GM21723 (cell line): ENCODE measurements around the gene GRM7.

ENCODE experiments used
- ATAC-seq: cut with Tn5 transposase; IDR thresholded peaks from one replicate; pipeline ENCODE4 v1.9.1; 2021; ENCODE audit warnings: mild to moderate bottlenecking, moderate library complexity; ENCODE audit not compliant: unreplicated experiment

Gene GRM7

DNA sequence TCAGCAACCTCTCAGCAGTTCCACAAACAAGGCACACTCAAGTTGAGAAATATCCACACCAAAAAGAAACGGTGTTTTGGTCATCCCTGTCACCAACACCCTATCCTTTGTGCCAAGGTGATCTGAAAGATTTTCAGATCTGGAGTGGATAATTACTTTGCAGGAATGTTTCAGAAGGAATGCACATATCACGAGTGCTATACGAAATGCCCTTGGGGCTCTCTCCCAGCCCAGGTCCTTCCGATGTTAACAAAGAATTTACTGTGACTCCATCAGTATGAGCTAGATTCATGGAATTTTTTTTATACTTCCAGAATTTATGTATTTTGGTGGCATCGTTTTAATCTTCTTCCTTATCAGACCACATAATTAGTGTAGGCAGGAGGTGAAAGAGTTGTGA lies 105.0 kb downstream of the GRM7 start:
- ATAC-seq: no peak

DNA sequence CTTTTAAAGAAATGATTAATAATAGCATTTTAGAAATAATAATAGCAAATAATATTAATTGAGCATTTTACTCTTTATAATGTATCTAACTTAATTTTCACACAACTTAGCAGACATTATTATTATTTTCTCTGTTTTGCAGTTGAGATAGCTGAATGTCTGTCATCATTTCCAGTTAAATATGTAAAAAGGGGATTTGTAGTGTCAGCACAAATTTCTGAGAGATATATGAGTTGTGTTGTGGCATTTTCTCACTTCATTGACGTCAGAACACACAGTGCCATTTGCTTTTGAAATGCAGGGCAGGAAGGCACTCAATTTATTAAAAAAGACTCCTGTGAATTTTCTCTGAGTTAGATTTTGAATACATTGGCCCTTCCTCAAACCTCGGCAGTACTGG lies 111.0 kb downstream of the GRM7 start:
- ATAC-seq: no peak

DNA sequence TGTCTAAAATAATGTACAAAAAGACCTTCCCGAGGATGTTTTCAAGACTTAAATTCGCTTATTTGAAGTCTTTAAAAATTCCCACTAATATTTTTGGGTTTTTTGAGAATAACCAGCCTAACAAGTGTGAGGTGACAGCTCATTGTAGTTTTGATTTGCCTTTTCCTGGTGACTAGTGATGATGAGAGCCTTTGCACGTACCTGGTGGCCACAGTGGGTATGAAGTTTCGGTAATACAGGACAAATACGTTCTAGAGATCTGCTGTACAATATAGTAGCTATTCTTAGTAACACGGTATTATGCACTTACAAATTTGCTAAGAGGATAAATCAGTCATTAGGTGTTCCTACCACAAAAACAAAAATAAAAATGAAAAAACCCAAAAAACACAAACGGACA lies 124.9 kb downstream of the GRM7 start:
- no peak for ATAC-seq

DNA sequence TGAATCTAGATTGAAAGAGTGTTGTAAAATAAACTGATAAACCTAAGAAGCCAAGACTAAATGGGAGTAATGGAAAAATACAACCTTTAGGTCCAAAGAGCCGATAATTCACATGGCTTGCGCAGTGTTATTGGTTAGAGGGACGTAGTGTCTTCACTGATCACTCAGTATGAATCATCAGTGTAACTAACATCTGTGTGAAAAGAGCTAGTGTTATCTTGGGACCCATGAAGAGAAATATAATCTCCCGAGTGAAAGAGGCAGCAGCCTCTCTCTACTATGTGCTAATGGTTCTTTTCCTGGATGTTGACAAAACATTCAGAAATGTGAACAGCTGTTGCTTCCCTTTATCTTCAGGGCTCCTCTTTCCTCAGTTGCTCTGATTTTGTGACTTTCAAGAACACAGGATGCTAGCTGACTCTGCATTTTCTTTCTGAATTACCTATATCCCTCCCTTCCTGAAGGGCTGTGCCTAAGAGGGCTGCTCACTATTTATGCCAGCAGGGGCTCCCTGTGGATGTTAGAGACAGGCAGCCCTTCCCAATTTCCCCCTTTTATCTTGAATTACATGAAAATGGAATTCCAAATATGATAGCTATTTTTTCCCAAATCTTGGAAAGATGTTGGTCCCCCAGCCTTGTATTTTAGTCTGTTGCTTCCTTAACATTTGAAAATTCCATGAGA lies 128.8 kb downstream of the GRM7 start:
- no peak for ATAC-seq

DNA sequence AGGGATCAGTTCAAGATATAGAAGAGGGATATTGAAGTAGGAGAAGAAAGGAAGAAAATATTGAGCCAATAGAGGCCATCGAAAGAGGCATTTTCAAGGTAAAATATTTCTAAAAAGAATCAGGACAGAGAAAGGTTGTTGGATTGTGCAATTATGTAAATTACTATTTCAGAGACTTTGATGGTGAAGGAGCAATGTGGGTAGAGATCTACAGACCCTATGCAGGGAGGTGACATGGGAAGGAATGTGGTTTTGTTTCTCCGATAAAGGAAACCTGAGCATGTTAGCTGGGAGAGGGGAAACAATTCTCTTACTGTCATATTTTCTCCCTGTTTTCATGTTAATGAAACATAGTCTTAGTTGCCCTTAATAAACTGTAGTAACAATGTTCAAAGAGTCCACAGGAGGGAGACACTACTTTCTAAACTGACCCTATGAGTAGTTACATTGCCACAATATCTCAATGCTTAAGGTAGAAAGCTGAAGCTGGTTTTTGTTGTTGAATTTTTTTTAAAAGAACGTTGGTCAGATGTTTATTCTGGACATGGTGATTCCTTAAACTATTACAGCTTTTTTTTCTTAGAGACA lies 133.3 kb downstream of the GRM7 start:
- ATAC-seq: no peak

DNA sequence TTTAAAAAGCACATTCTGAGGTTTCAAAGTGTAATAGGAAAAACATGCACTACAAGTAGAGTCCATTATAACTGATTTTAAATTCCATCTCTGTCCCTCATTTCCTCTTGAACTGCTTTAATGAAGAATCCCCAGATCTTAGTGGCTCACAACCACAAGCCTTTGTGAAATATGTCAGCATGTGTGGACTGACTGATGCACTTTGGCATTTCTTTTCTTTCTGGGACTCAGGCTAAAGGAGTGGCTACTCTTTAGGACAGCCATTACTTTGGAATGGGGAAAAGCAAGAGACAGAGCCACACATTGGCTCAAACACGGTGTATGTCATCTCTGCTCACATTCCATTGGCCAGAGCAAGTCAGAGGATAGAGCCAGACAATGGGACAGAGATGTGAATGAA lies 139.6 kb downstream of the GRM7 start:
- no peak for ATAC-seq

DNA sequence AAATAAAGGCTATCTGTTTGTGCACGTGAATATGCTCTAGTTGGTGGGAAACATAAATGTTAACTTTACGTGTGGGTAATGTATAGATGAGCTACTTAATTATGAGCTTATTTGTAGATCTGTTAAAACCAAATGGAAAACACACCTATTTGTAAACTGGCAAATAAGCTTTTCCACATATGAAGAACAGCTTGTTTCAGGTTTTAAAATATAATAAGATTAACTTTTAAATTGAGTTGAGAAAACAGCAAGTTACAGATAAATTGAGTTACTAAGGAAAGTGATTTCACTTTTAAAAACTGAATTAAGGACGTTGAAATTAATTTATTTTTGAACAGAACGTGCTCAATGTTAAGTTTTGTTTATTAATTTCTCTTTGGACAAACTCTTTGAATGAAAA lies 140.5 kb downstream of the GRM7 start:
- no peak for ATAC-seq

DNA sequence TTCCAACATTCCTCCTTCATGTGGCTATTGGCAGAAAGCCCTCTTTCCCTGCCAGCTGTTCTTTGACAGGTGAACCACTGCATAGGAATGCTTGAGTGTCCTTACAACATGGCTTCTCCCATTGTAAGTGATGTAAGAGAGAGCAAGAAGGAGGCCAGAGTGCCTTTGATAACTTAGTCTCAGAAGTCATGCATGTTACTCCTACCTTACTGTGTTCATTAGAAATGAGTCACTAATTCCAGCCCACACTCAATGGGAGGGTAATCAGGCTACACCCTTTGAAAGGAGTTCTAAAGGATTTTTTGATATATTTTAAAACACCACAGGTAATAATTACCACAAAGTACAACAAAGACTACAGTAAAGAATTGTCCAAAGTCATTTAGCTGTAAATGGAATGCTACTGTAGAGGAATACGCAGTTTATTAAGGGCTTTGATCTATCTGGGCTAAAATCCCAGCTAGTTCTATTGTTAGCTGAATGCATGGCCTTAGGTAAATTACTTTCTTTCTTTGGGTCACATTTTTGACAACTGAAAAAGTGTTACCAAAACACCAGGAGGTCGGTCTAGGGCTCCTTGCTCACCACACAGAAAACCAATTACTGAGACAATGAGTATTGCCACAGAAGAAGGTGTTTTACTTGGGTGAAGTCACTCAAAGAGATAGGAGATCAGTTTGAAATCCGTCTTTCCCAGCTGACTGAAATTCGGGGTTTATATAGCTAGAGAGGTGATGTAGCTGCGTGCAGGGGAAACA lies 154.9 kb downstream of the GRM7 start:
- no peak for ATAC-seq

DNA sequence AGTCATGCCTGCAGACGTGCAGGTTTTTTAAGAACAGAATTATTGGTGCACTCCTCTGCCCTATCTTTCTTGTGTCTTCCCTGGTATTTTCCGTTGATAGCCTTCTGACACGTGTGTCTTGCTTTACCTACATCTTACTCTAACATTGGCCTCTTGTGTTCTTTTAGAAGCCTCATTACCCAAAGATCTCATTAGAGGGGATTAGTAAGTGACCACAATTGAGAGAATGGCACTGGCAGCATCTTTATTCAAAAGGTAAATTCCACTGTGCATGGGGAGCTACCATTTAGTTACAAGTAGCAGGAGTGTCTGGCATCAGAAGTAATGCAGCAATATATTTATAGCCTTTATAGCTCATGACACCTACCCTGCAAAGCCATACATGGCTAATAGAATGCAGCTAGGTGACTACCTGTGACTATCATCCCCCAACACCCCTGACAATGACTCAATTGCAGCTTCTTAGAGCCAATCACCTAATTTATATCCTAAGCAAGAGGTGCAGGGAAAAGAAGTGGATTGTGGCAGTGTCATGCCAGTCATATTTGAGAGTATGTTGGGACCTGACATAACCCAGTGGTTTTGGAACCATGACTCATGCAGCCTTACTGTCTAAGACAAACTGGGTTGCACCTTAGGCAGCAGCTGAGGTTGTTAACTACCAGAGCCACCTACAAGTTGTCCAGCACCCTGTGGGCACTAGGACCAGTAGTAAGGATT lies 164.8 kb downstream of the GRM7 start:
- ATAC-seq: no peak

DNA sequence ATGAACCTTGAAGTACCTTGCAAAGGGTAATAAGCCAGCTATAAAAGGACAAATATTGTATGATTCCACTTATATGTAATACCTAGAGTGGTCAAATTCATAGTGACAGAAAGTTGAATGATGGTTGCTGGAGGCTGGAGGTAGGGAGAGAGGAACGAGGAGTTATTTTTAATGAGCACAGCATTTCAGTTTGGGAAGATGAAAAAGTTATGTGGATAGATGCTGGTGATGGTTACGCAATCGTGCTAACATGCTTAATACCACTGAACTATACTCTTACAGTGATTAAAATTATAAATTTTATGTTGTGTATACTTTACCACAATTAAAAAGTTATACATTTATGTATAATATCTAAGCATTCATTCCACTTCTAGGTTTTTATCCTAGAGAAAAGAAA lies 168.6 kb downstream of the GRM7 start:
- no peak for ATAC-seq

DNA sequence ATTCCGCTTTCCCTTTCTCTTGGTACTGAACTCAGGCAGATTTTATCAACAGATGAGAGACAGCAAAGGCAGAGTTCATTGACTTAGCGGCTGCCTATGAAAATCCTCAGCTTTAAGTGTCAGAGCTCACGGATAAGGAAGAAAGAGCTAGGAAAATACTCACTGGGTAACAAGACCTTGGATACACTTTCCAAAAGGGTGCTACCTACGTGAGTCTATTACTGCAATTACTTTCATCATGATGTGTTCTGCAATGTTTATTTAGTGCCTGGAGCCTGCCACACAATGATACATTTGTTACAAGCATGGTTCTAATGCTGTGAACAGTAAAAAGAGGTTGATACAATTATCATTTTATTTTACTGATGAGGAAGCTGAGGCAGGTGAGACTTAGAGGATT lies 177.5 kb downstream of the GRM7 start:
- no peak for ATAC-seq

DNA sequence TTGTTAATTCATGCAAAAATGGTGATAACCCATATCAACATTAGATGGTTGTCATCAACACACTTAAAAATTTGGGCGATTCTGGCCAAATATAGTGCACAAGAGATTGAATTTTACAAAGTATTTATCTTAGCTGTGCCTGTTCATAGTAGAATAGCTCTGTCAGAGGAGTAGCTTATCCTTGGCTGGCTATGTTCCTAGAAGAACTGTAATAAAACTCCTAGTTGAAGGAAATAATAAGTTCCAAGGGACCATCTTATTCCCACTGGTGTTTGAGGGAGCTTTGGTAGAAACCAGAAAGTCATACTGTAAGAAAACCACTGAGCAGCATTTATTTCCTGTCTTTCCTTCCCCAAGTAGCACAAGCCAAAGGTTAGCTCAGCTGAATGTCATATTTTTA lies 201.8 kb downstream of the GRM7 start:
- ATAC-seq: no peak

DNA sequence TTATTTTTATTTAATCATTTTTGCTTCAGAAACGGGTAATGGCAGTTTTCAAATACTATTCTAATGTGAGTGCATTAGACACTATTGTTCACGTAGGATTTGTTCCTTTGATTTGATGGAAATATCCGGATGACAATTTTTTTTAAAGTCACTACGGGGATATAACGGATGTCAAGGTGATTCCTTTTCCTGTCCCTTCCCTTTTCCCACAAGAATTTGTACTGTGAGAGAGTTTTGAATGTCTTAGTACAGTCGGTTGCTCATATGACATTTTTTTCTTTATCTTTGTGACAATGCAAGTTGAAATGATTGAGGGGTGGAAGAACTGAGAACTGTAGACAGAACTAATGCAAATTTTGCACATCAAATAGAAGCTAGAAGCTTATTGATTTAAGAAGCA lies 209.5 kb downstream of the GRM7 start:
- no peak for ATAC-seq

DNA sequence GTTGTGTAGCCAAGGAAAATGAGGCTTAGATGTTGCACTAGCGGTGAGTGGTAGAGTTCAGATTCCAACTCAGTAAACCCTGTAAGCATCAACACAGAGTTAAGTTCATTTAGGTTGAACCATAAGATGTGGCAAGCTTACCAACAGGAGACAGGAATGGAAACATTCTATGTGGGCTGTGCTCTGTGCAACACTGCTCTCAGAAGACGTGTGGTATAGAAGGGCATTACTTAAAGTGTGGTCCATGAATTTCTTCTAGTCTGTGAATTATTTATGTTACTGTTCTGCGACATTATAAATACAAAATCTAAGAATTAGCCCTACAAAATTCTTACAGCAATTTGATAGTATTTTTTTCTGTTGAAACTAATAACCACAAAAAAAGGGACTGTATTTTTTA lies 213.3 kb downstream of the GRM7 start:
- ATAC-seq: no peak

DNA sequence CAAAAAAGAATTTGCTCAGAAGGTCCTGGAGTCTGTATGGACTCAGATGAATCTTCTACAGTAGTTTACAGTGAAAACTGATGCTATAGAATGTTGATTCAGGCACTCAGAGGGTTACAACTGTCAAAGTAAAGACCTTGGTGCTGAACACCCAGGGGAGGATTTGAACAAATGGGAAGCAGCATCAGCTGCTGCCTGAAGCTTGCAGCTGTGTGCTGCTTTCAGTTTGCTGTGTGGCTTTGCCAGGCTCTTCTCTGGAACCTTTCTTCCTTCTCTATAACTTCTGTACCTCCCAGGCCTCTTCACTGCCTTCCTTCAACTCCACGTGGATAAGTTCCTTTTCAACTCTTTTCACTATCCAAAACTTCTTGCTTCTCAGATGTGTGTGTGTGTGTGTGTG lies 214.2 kb downstream of the GRM7 start:
- no peak for ATAC-seq

DNA sequence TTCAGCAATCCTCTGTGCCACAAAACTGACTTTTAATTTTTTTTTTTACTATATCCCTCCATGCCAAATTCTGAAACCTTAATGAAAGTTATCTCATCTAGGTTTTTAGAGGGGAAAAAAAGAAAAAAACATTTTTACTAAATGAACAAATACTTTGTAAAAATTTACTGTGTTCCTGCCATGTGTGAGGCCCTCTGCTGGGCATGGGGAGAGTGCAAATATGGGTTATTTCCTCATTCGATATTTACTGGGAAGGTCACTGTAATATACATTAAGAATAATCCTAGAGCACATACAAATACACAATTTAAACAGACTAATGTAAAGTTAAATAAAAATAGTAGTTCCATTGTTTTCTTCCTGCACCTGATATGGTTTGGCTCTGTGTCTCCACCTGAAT lies 215.0 kb downstream of the GRM7 start:
- no peak for ATAC-seq

DNA sequence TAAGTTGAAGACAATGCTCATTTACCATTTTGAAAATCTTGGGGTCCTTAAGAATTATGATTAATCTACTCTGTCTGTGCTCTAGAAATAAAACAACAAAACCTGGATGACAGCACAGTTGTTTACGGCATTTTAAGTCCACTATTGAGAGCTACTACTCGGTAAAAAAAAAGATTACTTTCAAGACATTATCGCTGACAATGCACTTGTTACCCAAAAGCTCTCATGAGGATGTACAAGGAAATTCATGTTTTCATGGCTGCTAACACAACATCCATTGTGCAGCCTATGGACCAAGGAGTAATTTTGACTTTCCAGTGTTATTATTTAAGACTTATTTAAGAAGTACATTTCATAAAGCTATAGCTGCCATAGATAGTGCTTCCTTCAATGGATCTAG lies 221.3 kb downstream of the GRM7 start:
- no peak for ATAC-seq

DNA sequence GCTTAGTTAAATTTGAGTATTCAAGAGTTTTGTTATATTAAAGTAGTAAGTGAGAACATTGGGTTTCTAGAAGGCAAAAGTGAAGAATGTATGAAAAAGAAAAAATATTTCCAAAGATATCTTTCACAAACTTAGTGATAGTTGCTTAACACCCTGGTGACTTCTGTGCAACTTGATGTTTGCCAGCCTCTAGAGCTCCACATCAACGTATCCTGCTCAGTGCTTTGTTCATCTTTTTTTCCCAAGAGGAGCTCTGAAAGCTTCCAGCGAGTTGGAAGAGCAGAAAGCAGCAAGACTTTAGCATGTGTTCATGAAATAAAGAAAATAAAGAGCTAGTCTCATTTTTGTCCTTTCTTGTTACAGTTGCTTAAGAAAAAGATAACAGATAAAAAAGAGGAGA lies 225.5 kb downstream of the GRM7 start:
- ATAC-seq: no peak

DNA sequence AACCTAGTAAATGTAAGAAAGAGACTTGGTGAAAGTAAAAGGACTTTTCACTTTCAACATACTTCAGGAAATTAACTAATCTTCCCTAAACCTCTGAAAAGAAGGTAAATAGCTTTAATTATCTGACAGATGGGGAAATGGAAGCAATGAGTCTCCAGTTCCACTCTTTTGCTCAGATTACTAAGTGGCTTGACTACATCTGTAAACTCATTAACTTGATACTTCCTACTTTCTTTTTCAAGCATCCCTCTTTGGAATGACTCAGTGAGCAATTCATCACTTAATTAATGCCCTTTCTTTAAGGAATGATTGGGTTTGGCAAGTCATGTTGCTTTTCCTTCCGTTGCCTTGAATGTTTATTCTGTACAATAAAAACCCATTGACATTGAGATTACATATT lies 234.2 kb downstream of the GRM7 start:
- no peak for ATAC-seq

DNA sequence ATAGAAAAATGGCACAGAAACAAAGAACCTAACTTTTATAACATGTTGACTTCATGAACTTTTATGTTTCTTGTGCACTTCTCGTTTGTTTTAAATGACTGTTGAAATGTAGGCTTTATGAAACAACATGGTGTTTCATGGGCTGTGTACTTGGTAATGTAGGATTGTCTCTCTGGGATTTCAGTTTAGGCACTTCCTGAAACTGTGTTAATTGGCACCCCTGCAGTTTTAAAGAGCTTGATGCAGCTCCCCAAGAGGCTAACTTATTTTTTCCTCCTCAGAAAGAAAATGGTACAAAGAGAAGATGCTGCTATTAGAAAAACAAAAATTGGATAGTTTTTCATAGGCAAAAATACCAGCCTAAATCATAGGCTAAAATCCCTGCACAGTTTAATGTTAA lies 239.2 kb downstream of the GRM7 start:
- ATAC-seq: no peak

DNA sequence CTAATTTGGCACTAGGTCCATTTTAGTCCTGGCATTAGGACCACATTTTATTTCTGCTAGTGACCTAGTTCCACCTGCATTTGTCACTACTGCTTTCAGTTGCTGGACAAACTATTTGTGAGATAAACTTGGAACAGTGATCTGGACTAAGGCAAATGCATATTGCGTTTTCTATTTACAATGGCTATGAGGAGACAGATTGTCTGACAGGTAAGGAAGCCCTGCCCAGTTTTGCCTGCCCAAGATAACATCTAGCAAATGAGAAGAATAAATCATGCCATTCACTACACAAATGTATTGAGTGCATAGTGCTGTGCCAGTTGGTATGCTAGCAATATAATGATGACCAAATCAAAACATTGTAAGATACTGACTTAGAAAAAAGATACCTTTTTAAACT lies 245.7 kb downstream of the GRM7 start:
- no peak for ATAC-seq

DNA sequence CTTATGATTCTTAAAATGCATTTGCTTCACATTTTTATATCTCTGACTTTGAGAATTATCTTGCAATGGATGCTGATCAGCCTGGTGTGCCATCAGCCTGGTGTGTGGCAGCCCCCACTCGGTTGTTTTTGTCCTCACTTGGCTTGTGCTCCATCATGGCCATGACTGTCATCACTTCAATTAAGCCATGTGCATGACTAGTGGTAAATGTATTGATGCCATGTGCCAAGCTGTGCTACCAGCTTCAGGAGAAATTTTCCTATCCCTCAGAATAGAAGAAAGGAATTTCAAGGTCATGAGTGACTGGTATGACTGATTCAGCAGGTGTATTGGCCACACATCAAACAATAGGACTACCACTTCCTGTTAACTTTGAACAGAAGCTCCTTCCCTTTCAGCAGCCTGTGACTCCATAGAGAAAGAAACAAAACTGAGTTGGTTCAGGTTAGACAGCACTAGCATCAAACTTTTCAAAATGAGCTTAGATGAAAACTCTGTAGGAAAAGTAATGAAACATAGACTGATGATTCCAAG lies 251.7 kb downstream of the GRM7 start:
- no peak for ATAC-seq
